NCI-H1930 (cell line): ENCODE results near the gene PAM.
"Not testable (repeated sequence)": the region's sequence is repeated elsewhere in the genome, so short reads cannot be mapped to it uniquely, and the experiment has no call there.

Source experiments
- DNase-seq, 2 experiments: peaks; one replicate each; lab custom pipeline; 2025; lab: John Stamatoyannopoulos, UW

Gene PAM

GRCh38 chr5:102751903-102752376 lies 3.2 kb upstream of the PAM start:
- not testable (repeated sequence) for DNase-seq

- no peak for DNase-seq
These were observed 977 bp upstream of the PAM start for GRCh38 chr5:102753889-102754766.

- no peak for DNase-seq
These were observed 724 bp downstream of the PAM start for GRCh38 chr5:102755686-102756371.

- DNase-seq = no peak
These were observed 3.5 kb downstream of the PAM start for GRCh38 chr5:102758576-102758975.

- DNase-seq = no peak
These were observed 4.2 kb downstream of the PAM start for GRCh38 chr5:102759289-102759688.

GRCh38 chr5:102759700-102760099 lies 4.6 kb downstream of the PAM start:
- no peak for DNase-seq

- DNase-seq = no peak
These were observed 5.7 kb downstream of the PAM start for GRCh38 chr5:102760815-102761214.

GRCh38 chr5:102762095-102762534 lies 7.0 kb downstream of the PAM start:
- DNase-seq = no peak

GRCh38 chr5:102762562-102763227 lies 7.6 kb downstream of the PAM start:
- DNase-seq = no peak

- no peak for DNase-seq
These were observed 8.6 kb downstream of the PAM start for GRCh38 chr5:102763734-102764133.

- no peak for DNase-seq
These were observed 9.4 kb downstream of the PAM start for GRCh38 chr5:102764381-102765004.

- no peak for DNase-seq
These were observed 10.2 kb downstream of the PAM start for GRCh38 chr5:102765350-102765749.

GRCh38 chr5:102766295-102767090 lies 11.4 kb downstream of the PAM start:
- no peak for DNase-seq

GRCh38 chr5:102767862-102768261 lies 12.8 kb downstream of the PAM start:
- no peak for DNase-seq

- no peak for DNase-seq
These were observed 15.7 kb downstream of the PAM start for GRCh38 chr5:102770803-102771202.

- DNase-seq = no peak
These were observed 16.3 kb downstream of the PAM start for GRCh38 chr5:102771435-102771834.

GRCh38 chr5:102772273-102772672 lies 17.2 kb downstream of the PAM start:
- DNase-seq = no peak

- DNase-seq = no peak
These were observed 18.0 kb downstream of the PAM start for GRCh38 chr5:102773133-102773532.

GRCh38 chr5:102775756-102776155 lies 20.7 kb downstream of the PAM start:
- not testable (repeated sequence) for DNase-seq

- DNase-seq = no peak
These were observed 22.0 kb downstream of the PAM start for GRCh38 chr5:102777099-102777498.

GRCh38 chr5:102778478-102778877 lies 23.4 kb downstream of the PAM start:
- DNase-seq = no peak
